Measurements from ENCODE around the gene WDTC1.

DNA sequence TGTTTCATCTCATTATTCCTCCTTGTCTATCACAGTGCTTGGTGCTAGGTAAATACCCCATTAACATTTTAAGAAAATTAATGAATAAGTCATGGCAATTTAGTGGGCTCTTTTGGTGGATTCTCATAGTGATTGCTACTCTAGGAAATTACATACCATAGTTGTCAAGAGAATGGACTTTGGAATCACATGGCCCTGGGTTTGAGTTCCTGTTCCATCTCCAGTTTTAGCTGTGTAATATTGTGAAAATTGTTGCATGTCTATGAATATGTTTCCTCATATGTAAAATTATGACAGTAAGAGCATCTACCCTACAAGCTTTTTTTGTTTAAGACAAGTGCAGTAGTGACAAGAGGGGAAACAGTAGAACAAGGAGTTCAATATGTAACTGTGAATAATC lies 20.7 kb downstream of the WDTC1 start:
- no peak for TF ChIP-seq GATA2 (IDR thresholded peaks at IDR 0.05; ENCODE audit: low read depth, low read length)
- no peak for TF ChIP-seq GATA3 (IDR thresholded peaks at IDR 0.05; ENCODE audit: low read depth, low read length)
